Natural killer cell (primary cell): ENCODE data around the gene ZNF205. TPM values are rescaled to one million over a fixed set of nuclear protein-coding genes. Genes with fewer than 3 reads are reported as not detected.
"Not testable (repeated sequence)": the region's sequence is repeated elsewhere in the genome, so short reads cannot be mapped to it uniquely, and the experiment has no call there.

Source experiments
- ATAC-seq, 3 donors: fragments of 150-1000 bp in 2 of 3; fragments of 200-7000 bp in 1 of 3; cut with Tn5 transposase; 1 replicate in 1 of 3; 2 replicates in 2 of 3; pipeline ENCODE4 v1.10.0; 2021; ENCODE audit warnings: mild to moderate bottlenecking in 2 of 3, moderate library complexity in 2 of 3
- DNase-seq, 2 donors: peaks; one replicate each; pipeline versions ENCODE4 v3.0.0 to v3.0.0-alpha.2; 2013 to 2021; ENCODE audit warnings: mixed read lengths in 1 of 2
- H3K27ac ChIP-seq: one replicate; pipeline ENCODE4 v1.5.1; 2013; ENCODE audit warnings: mild to moderate bottlenecking, low read length
- H3K27me3 ChIP-seq: one replicate; pipeline ENCODE4 v1.6.1; 2013; ENCODE audit warnings: low read length; ENCODE audit not compliant: control insufficient read depth, insufficient read depth
- H3K36me3 ChIP-seq: one replicate; pipeline ENCODE4 v1.6.1; 2013; ENCODE audit warnings: low read length; ENCODE audit not compliant: control insufficient read depth, insufficient read depth
- H3K4me1 ChIP-seq: one replicate; pipeline ENCODE4 v1.6.1; 2013; ENCODE audit warnings: low read length; ENCODE audit not compliant: control insufficient read depth, insufficient read depth
- H3K4me3 ChIP-seq: one replicate; pipeline ENCODE4 v1.5.1; 2013; ENCODE audit warnings: low read length
- H3K9me3 ChIP-seq: one replicate; pipeline ENCODE4 v1.6.1; 2013; ENCODE audit warnings: low read length; ENCODE audit not compliant: control insufficient read depth, insufficient read depth
- H3K27ac Mint-ChIP-seq, 2 donors: one replicate each; pipeline ENCODE4 v1.8.0; 2022; ENCODE audit warnings: mild to moderate bottlenecking in 2 of 2, mixed read lengths in 2 of 2, moderate library complexity in 1 of 2
- H3K27me3 Mint-ChIP-seq, 2 donors: one replicate each; pipeline ENCODE4 v1.8.0; 2022; ENCODE audit warnings: low read depth in 2 of 2, mixed read lengths in 2 of 2
- H3K36me3 Mint-ChIP-seq: one replicate; pipeline ENCODE4 v1.8.0; 2022; ENCODE audit warnings: mixed read lengths
- H3K4me1 Mint-ChIP-seq, 2 donors: one replicate each; pipeline ENCODE4 v1.8.0; 2022; ENCODE audit warnings: mixed read lengths in 2 of 2
- H3K4me3 Mint-ChIP-seq: one replicate; pipeline ENCODE4 v1.8.0; 2022; ENCODE audit warnings: mild to moderate bottlenecking, moderate library complexity, mixed read lengths
- H3K9me3 Mint-ChIP-seq, 2 donors: one replicate each; pipeline ENCODE4 v1.8.0; 2022; ENCODE audit warnings: mixed read lengths in 2 of 2
- CTCF ChIP-seq: fragments of 200-600 bp; IDR thresholded peaks from one replicate; pipeline ENCODE4 v1.8.0; 2022; ENCODE audit warnings: antibody characterized with exemption
- WGBS: methylation state at CpG from one replicate; pipeline ENCODE4 v1.1.7; 2013; ENCODE audit warnings: missing lambda C conversion rate; ENCODE audit not compliant: insufficient coverage; 5-methylcytosine and 5-hydroxymethylcytosine counted together
- intact Hi-C: fragments of 100-400 bp; cut with micrococcal nuclease; formaldehyde crosslinking; loops from one replicate; pipeline ENCODE4 v1.14.2; 2022
- total RNA-seq, 4 donors: library from RNA; stranded (reverse); fragments of 120-200 nt in 1 of 4; gene quantifications; one replicate each; pipeline versions ENCODE4 v1.2.3 to v1.2.4, GENCODE V29; 2013 to 2022

Gene ZNF205
- total RNA-seq, 3 donors from 2014 or later (not counting 1 experiment from before 2014, with no cell fraction given): 0.16 TPM; not detected in 2

GRCh38 chr16:3137267-3137666 lies 24.9 kb downstream of the ZNF205 start:
- TF ChIP-seq CTCF: no peak
- H3K4me1 Mint-ChIP-seq: peaks cover 18 to 35% of the 10 kb centered on the region in 2 donors
- H3K4me3 ChIP-seq: no peak overlapping the region
- no peak for DNase-seq
- no peak overlapping the region for H3K27ac ChIP-seq
- no peaks in the 10 kb centered on the region for H3K9me3 ChIP-seq
- no peak overlapping the region for H3K4me3 Mint-ChIP-seq
- no peak overlapping the region for H3K27ac Mint-ChIP-seq
- peaks cover 3% of the 10 kb centered on the region for H3K36me3 Mint-ChIP-seq
- no peaks in the 10 kb centered on the region for H3K27me3 ChIP-seq
- peaks cover 26% of the 10 kb centered on the region for H3K36me3 ChIP-seq
- WGBS: 97% methylated on average over 13 of the region's 13 CpGs
- H3K27me3 Mint-ChIP-seq: no peaks in the 10 kb centered on the region
- intact Hi-C loops: no loop called here
- ATAC-seq: no peak
- no peaks in the 10 kb centered on the region for H3K9me3 Mint-ChIP-seq
- peaks cover 16% of the 10 kb centered on the region for H3K4me1 ChIP-seq

GRCh38 chr16:3138342-3138741 lies 26.0 kb downstream of the ZNF205 start:
- no peak for DNase-seq
- no peak for TF ChIP-seq CTCF
- no peaks in the 10 kb centered on the region for H3K9me3 ChIP-seq
- intact Hi-C loops: no loop called here
- H3K27ac Mint-ChIP-seq: no peak overlapping the region
- peaks cover 31% of the 10 kb centered on the region for H3K36me3 ChIP-seq
- H3K36me3 Mint-ChIP-seq: peaks cover 7% of the 10 kb centered on the region
- H3K4me3 ChIP-seq: no peak overlapping the region
- 92% methylated on average over 21 of the region's 21 CpGs for WGBS
- H3K27me3 ChIP-seq: no peaks in the 10 kb centered on the region
- H3K4me3 Mint-ChIP-seq: no peak overlapping the region
- H3K9me3 Mint-ChIP-seq: no peaks in the 10 kb centered on the region
- H3K27ac ChIP-seq: no peak overlapping the region
- no peaks in the 10 kb centered on the region for H3K27me3 Mint-ChIP-seq
- peaks cover 18 to 32% of the 10 kb centered on the region in 2 donors for H3K4me1 Mint-ChIP-seq
- ATAC-seq: no peak
- peaks cover 15% of the 10 kb centered on the region for H3K4me1 ChIP-seq

GRCh38 chr16:3138823-3139426 lies 26.5 kb downstream of the ZNF205 start:
- H3K36me3 ChIP-seq: peaks cover 31% of the 10 kb centered on the region
- H3K4me1 ChIP-seq: peaks cover 12% of the 10 kb centered on the region
- H3K27me3 Mint-ChIP-seq: no peaks in the 10 kb centered on the region
- no peaks in the 10 kb centered on the region for H3K27me3 ChIP-seq
- intact Hi-C loops: no loop called here
- no peak overlapping the region for H3K4me3 Mint-ChIP-seq
- H3K27ac ChIP-seq: no peak overlapping the region
- H3K4me1 Mint-ChIP-seq: peaks cover 14 to 29% of the 10 kb centered on the region in 2 donors
- H3K27ac Mint-ChIP-seq: no peak overlapping the region
- ATAC-seq (no peak), DNase-seq (no peak)
- WGBS: 90% methylated on average over 14 of the region's 14 CpGs
- no peaks in the 10 kb centered on the region for H3K9me3 ChIP-seq
- no peak overlapping the region for H3K4me3 ChIP-seq
- no peaks in the 10 kb centered on the region for H3K9me3 Mint-ChIP-seq
- TF ChIP-seq CTCF: no peak
- peaks cover 7% of the 10 kb centered on the region for H3K36me3 Mint-ChIP-seq

GRCh38 chr16:3139561-3139960 lies 27.2 kb downstream of the ZNF205 start:
- peaks cover 8 to 22% of the 10 kb centered on the region in 2 donors for H3K4me1 Mint-ChIP-seq
- peaks cover 31% of the 10 kb centered on the region for H3K36me3 ChIP-seq
- H3K4me3 ChIP-seq, DNase-seq, H3K4me3 Mint-ChIP-seq, H3K27ac Mint-ChIP-seq, H3K9me3 Mint-ChIP-seq, H3K9me3 ChIP-seq, H3K27me3 Mint-ChIP-seq, ATAC-seq, H3K27ac ChIP-seq, H3K27me3 ChIP-seq, H3K4me1 ChIP-seq, intact Hi-C loops, H3K36me3 Mint-ChIP-seq: not testable (repeated sequence)
- WGBS: 94% methylated on average over 9 of the region's 9 CpGs
